Activated T-helper 17 cell treated with anti-CD3 and anti-CD28 coated beads, Interleukin-2, amount 50 U/mL, for 72 hours (primary cell): ENCODE results near the gene LTO1. TPM values are rescaled to one million over a fixed set of nuclear protein-coding genes. Genes with fewer than 3 reads are reported as not detected.

Source experiments
- ATAC-seq: fragments of 150-1000 bp; cut with Tn5 transposase; replicated peaks from 2 replicates; pipeline ENCODE4 v1.10.0; 2021; ENCODE audit warnings: mild to moderate bottlenecking, moderate library complexity
- H3K27ac Mint-ChIP-seq: one replicate; pipeline ENCODE4 v1.8.0; 2022; ENCODE audit warnings: mixed read lengths
- H3K27me3 Mint-ChIP-seq: one replicate; pipeline ENCODE4 v1.8.0; 2022; ENCODE audit warnings: mixed read lengths
- H3K36me3 Mint-ChIP-seq: one replicate; pipeline ENCODE4 v1.8.0; 2022; ENCODE audit warnings: low read depth, mild to moderate bottlenecking, mixed read lengths
- H3K4me1 Mint-ChIP-seq: one replicate; pipeline ENCODE4 v1.8.0; 2022; ENCODE audit warnings: mixed read lengths
- H3K4me3 Mint-ChIP-seq: one replicate; pipeline ENCODE4 v1.8.0; 2022; ENCODE audit warnings: mild to moderate bottlenecking, mixed read lengths
- H3K9me3 Mint-ChIP-seq: one replicate; pipeline ENCODE4 v1.8.0; 2022; ENCODE audit warnings: mixed read lengths
- total RNA-seq, 2 donors: library from RNA; stranded (reverse); gene quantifications; one replicate each; pipeline ENCODE4 v1.2.3, GENCODE V29; 2022

LTO1 gene, protein sequence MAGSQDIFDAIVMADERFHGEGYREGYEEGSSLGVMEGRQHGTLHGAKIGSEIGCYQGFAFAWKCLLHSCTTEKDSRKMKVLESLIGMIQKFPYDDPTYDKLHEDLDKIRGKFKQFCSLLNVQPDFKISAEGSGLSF
- total RNA-seq = 10 to 100 TPM; 20.4 to 25.6 TPM

- peak within 1 kb of the TSS; percentile 92 for H3K4me3 Mint-ChIP-seq
- peaks cover 5% of the 10 kb centered on the region for H3K4me1 Mint-ChIP-seq
- peak within 1 kb of the TSS; percentile 95 for H3K27ac Mint-ChIP-seq
- no peaks in the 10 kb centered on the region for H3K9me3 Mint-ChIP-seq
- peak; percentile 98 for ATAC-seq
- peaks cover 41% of the 10 kb centered on the region for H3K36me3 Mint-ChIP-seq
- no peaks in the 10 kb centered on the region for H3K27me3 Mint-ChIP-seq
These were observed at the start of gene LTO1 for GRCh38 chr11:69674886-69675714. Gene LTO1 (minus strand): TSS chr11:69675353. CDS start chr11:69675239, 114 bp downstream.

GRCh38 chr11:69721745-69722144 is 46.6 kb upstream of the LTO1 start:
- no peak overlapping the region for H3K27ac Mint-ChIP-seq
- no peaks in the 10 kb centered on the region for H3K9me3 Mint-ChIP-seq
- H3K27me3 Mint-ChIP-seq = peaks cover 44% of the 10 kb centered on the region
- no peak overlapping the region for H3K4me3 Mint-ChIP-seq
- no peak for ATAC-seq
- no peaks in the 10 kb centered on the region for H3K4me1 Mint-ChIP-seq
- H3K36me3 Mint-ChIP-seq = no peaks in the 10 kb centered on the region

GRCh38 chr11:69721106-69721505 is 46.0 kb upstream of the LTO1 start:
- ATAC-seq = no peak
- H3K27ac Mint-ChIP-seq = no peak overlapping the region
- H3K9me3 Mint-ChIP-seq = no peaks in the 10 kb centered on the region
- no peaks in the 10 kb centered on the region for H3K36me3 Mint-ChIP-seq
- H3K4me3 Mint-ChIP-seq = no peak overlapping the region
- peaks cover 41% of the 10 kb centered on the region for H3K27me3 Mint-ChIP-seq
- H3K4me1 Mint-ChIP-seq = no peaks in the 10 kb centered on the region

DNA sequence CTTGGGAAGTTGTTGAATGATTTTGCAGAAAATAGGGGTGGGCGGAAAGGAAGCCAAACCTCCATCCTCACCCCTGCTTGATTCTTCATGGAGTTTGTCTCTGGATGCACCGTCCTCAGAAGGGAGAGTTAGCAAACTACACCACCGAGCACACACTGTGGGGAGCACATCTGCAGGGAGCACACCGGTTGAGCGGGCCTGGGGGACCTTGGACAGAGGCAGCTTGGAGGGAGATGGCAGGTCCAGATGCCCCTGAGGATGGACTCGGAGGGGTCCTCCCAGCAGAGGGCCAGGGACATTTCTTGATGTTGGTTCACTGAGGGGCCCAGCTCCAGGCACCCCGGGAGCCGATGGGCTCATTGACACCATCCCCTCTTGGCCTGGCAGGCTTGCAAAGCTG is 43.8 kb upstream of the LTO1 start:
- ATAC-seq = no peak
- no peaks in the 10 kb centered on the region for H3K9me3 Mint-ChIP-seq
- H3K4me3 Mint-ChIP-seq = no peak overlapping the region

DNA sequence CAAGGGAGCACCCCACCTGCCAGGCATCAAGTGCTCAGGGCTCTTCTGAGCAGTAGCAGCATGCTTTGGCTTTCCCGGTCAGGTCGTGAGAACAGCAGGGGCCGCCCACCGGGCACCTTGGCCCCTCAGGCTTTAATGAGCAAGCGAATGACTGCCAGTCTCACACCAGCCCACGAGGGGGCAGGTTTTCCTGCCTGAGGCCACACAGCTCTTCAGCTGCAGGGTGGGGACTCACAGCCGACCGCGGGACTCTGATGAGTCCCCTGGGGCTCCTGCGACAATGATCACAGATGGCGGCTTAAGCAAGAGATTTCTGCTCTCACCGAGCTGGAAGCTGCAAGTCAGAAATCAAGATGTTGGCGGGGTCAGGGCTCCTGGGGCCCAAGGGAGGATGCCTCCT is 43.0 kb upstream of the LTO1 start:
- no peak for ATAC-seq
- Mint-ChIP-seq H3K4me1 (no peaks in the 10 kb centered on the region), H3K9me3 (no peaks in the 10 kb centered on the region), H3K4me3 (no peak overlapping the region), H3K27ac (no peak overlapping the region), H3K36me3 (no peaks in the 10 kb centered on the region), H3K27me3 (peaks cover 30% of the 10 kb centered on the region)

More for the DNA sequence above, 43.8 kb upstream of the LTO1 start:
- Mint-ChIP-seq H3K36me3 (no peaks in the 10 kb centered on the region), H3K27ac (no peak overlapping the region), H3K27me3 (peaks cover 30% of the 10 kb centered on the region), H3K4me1 (no peaks in the 10 kb centered on the region)

DNA sequence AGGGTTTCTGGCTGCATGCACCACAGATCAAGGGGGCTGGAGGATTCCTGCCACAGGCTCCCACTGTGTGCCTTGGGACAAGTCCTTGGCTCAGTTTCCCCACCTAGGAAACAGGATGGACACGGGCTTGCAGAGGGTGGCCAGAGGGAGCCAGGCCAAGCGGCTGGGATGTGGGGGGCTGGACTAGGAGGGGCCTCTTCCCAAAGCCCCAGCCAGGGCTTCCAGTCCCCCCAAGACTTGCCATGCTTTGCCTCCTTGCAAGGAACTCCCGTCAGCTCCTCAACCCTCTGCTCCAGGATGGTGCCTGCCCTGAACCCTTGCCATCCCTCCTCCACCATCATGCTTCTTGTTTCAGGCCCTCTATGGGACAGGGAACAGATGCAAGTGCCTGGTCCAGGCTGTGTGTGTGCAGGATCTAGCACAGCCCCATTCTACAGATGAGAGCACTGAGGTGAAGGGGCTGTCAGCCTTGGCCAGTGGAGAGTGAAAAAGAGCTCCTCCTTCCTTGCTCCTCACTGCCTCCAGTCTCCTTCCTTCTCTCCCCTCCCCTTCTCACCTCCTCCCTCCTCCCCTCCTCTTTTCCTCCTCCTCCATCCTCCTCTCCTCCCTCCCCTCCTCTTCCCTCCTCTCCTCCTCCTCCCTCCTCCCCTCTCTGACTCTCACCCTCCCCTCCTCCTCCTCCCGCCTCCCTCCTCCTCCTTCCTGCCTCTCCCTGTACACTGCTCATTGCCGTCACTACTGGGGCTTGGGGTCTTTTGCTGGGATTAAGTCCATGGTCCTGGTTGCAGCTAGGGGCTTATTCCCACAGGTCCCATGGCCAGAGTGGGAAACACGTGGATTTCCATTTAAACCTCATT is 42.0 kb upstream of the LTO1 start:
- Mint-ChIP-seq H3K36me3 (no peaks in the 10 kb centered on the region), H3K27ac (no peak overlapping the region), H3K4me3 (no peak overlapping the region), H3K4me1 (peaks cover 2% of the 10 kb centered on the region), H3K27me3 (peaks cover 21% of the 10 kb centered on the region), H3K9me3 (no peaks in the 10 kb centered on the region)
- ATAC-seq = no peak

DNA sequence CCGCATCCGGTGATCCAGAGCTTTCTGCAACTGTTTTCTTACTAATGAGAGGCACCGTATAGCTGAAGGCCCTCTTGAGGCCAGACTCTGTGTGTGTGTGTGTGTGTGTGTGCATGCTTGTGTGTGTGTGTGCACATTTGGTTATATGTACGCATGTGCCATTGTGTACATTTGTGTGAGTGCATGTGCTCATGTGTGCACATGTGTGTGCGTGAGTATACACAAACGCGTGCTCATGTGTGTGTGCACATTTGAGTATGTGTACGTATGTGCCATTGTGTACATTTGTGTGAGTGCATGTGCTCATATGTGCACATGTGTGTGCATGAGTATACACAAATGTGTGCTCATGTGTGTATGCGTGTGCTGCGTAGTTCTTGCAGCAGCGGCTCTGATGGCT is 40.9 kb upstream of the LTO1 start:
- Mint-ChIP-seq H3K4me3 (no peak overlapping the region), H3K36me3 (no peaks in the 10 kb centered on the region), H3K27ac (no peak overlapping the region), H3K9me3 (no peaks in the 10 kb centered on the region), H3K27me3 (peaks cover 20% of the 10 kb centered on the region), H3K4me1 (peaks cover 8% of the 10 kb centered on the region)
- ATAC-seq = no peak

DNA sequence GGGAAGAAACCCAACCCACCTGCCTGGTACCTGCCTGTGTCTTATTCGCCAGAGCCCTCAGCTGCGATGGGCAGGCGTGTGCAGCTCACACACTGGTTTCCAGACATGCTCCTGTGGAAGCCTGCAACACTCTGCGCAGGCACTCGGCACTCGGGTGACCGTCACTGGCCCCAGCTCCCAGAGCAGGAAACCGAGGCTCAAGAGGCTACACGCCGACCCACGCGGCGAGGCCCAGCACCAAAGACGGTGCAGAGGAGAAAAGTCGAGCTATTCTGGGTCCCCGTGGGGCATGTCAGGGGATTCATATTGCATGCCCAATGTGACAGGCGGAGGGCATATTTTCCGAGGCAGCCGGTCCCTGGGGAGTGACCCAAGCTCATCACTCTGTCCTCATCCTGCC is 40.3 kb upstream of the LTO1 start:
- ATAC-seq = no peak
- peaks cover 15% of the 10 kb centered on the region for H3K27me3 Mint-ChIP-seq
- peaks cover 8% of the 10 kb centered on the region for H3K4me1 Mint-ChIP-seq
- H3K4me3 Mint-ChIP-seq = no peak overlapping the region
- H3K9me3 Mint-ChIP-seq = no peaks in the 10 kb centered on the region
- H3K36me3 Mint-ChIP-seq = no peaks in the 10 kb centered on the region
- no peak overlapping the region for H3K27ac Mint-ChIP-seq

- Mint-ChIP-seq H3K36me3 (no peaks in the 10 kb centered on the region), H3K27me3 (peaks cover 4% of the 10 kb centered on the region), H3K4me3 (peak overlapping the region; percentile 57), H3K27ac (peak overlapping the region; percentile 48), H3K4me1 (peaks cover 8% of the 10 kb centered on the region), H3K9me3 (no peaks in the 10 kb centered on the region)
- ATAC-seq = no peak
These were observed 37.0 kb upstream of the LTO1 start for GRCh38 chr11:69711822-69712801.

DNA sequence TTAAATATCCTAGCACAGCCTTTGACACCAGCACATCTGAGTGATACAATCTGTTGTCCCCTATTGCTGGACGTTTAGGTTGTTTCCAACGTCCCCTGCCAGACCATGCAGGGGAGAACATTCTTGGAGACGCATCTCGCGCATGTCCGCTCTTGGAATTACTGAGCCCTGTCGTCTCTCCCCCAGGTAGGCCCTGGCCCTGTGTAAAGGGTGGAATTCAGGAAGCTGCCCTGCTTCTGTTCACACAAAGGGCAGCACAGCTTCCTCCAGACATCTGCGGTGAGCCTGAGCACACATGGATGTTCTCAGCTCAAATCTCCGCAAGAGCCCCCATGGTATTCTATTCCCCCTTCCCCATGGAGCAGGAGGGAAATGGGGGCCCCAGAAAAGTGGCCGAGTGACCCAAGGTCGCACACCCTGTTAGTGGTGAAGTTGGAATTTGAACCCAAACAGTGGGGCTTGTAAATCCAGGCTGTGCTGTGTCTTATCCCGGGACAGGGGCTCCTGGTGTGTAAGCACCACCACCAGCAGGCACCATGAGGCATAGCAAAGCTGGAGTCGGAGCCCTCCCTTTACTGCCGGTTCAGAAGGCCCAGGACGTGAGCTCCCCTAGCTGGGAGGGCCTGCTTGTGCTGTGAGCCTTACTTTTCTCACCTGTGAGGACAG is 33.7 kb upstream of the LTO1 start:
- Mint-ChIP-seq H3K4me3 (no peak overlapping the region), H3K4me1 (peaks cover 8% of the 10 kb centered on the region), H3K36me3 (no peaks in the 10 kb centered on the region), H3K9me3 (no peaks in the 10 kb centered on the region), H3K27ac (no peak overlapping the region), H3K27me3 (peaks cover 24% of the 10 kb centered on the region)
- ATAC-seq = no peak

DNA sequence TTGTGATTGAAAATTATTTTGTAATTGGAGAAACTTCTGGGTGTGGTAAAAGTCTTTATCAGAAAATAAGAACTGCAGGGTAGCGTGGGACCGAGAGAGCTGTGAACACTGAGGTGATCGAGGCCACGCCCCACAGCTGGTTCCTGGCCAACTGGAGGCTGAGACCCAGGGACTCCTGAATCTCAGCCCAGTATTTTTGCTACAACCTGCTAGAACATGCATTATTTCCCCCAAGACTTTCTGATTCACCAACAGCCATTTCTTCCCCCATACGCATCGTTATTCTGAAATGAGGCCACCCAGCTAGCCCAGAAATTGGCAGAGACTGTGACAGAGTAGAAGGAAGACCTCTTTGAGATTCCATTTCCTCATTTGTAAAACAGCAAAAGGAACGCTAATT is 32.0 kb upstream of the LTO1 start:
- H3K36me3 Mint-ChIP-seq = no peaks in the 10 kb centered on the region
- H3K27ac Mint-ChIP-seq = no peak overlapping the region
- no peaks in the 10 kb centered on the region for H3K9me3 Mint-ChIP-seq
- ATAC-seq = no peak
- peaks cover 30% of the 10 kb centered on the region for H3K27me3 Mint-ChIP-seq
- no peak overlapping the region for H3K4me3 Mint-ChIP-seq
- peaks cover 6% of the 10 kb centered on the region for H3K4me1 Mint-ChIP-seq

- H3K4me3 Mint-ChIP-seq = no peak overlapping the region
- H3K36me3 Mint-ChIP-seq = no peaks in the 10 kb centered on the region
- H3K27me3 Mint-ChIP-seq = peaks cover 30% of the 10 kb centered on the region
- H3K27ac Mint-ChIP-seq = no peak overlapping the region
- ATAC-seq = no peak
- H3K4me1 Mint-ChIP-seq = no peaks in the 10 kb centered on the region
- H3K9me3 Mint-ChIP-seq = no peaks in the 10 kb centered on the region
These were observed 31.0 kb upstream of the LTO1 start for GRCh38 chr11:69705901-69706787.
